ENCODE results near the gene SPR.

SPR gene

GRCh38 chr2:72915320-72915906, 28.2 kb downstream of the SPR start:
- DNase-seq (ENCODE audit: low read depth in 2 of 2, low spot score in 1 of 2), result no peak

GRCh38 chr2:72915907-72916742, 28.9 kb downstream of the SPR start:
- no peak for DNase-seq (ENCODE audit: low read depth in 2 of 2, low spot score in 1 of 2)

DNA sequence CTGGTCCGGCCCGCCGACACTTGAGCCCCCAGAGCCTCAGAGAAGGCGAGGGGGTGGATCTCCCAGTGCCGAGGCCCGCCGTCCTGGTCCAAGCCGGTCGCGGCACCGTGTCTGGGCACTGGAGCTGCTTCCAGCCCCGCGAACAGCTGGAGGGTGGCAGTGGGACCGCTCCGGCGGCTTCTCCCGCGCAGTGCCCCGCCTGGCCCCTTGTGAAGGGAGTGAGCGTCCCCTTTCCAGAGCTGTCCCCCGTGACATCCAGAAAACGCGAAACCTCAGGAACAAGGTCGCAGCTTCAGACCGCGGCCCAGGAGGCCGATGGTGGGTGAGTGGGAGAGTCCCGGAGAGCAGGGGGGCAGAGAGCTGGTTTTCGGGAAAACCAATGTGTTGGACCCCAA, 29.5 kb downstream of the SPR start:
- no peak for DNase-seq (ENCODE audit: low read depth in 2 of 2, low spot score in 1 of 2)

- peak in 1 of 2 donors; percentile 11 for DNase-seq (ENCODE audit: low read depth in 2 of 2, low spot score in 1 of 2)
These were observed 30.1 kb downstream of the SPR start, which contains the start of gene EMX1 for GRCh38 chr2:72917138-72917876. Gene EMX1 (plus strand): TSS chr2:72917519. CDS start chr2:72917853, 334 bp downstream.

DNA sequence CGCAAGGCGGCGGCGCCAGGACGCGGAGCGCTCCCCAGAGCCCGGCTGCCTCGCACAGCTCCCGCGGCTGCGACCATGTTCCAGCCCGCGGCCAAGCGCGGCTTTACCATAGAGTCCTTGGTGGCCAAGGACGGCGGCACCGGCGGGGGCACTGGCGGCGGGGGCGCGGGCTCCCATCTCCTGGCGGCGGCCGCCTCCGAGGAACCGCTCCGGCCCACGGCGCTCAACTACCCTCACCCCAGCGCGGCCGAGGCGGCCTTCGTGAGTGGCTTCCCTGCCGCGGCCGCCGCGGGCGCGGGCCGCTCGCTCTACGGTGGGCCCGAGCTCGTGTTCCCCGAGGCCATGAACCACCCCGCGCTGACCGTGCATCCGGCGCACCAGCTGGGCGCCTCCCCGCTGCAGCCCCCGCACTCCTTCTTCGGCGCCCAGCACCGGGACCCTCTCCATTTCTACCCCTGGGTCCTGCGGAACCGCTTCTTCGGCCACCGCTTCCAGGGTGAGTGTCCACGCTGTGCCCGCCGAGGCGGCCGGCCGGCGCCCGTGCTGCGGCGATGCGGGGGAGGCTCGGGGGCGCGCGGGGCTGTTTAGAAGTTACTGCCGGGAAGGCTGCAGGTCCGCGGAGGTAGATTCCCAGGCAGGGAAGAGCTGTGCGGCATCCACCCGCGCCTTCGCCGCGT, 30.8 kb downstream of the SPR start:
- no peak for DNase-seq (ENCODE audit: low read depth in 2 of 2, low spot score in 1 of 2)

GRCh38 chr2:72919414-72920317, 32.5 kb downstream of the SPR start:
- no peak for DNase-seq (ENCODE audit: low read depth in 2 of 2, low spot score in 1 of 2)

DNA sequence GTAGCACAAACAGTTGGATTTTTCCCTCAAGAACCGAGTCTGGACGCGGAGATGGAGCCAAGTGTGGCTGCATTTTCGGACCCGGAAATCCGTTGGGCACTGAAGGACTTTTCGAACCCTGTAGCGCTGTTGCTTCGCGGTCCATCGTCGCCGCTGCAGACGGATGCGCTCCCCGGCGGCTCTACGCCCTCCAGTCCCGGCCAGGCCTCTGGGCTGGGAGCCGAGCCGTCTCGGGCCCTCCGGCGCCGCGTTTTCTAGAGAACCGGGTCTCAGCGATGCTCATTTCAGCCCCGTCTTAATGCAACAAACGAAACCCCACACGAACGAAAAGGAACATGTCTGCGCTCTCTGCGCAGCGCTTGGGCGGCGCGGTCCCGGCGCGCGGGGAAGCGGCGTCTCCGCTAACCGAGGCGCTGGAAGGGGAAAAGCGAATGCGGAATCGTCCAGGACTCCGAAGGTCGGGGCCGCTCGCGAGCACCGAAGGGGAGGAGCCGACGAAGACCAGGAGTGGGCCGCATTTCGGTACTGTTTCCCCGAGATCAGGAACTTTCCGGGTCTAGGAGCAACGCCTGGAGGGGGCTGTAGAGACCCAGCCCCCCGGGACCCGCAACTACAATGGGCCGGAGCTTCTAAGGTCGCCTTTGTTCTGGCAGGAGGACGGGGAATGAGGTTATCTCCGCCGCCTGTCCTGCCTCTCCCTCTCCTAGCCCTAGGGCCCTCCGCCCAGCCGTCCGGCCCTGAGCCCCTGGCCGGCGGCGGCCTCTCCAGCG, 33.3 kb downstream of the SPR start:
- no peak for DNase-seq (ENCODE audit: low read depth in 2 of 2, low spot score in 1 of 2)

- no peak for DNase-seq (ENCODE audit: low read depth in 2 of 2, low spot score in 1 of 2)
These were observed 34.1 kb downstream of the SPR start for GRCh38 chr2:72921088-72921851.

DNA sequence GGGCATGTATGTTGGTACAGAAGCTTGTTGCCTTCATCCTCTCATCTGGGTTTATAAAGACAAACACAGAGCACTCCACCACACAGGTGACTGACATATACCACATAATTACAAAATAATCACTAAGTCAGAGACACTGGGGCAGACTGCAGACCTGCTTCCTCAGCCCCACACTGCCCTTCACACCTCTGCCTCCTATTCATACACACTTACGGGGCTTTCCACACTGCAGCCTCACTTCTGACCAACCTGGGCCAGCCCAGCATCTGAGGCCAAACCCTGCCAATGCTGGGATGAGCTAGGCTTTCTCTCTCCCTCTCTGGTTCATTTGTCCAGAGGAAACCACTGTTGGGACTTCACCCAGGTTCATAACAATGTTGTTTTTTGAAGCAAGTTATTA, 34.6 kb downstream of the SPR start:
- no peak for DNase-seq (ENCODE audit: low read depth in 2 of 2, low spot score in 1 of 2)

- DNase-seq (ENCODE audit: low read depth in 2 of 2, low spot score in 1 of 2), result no peak
These were observed 36.7 kb downstream of the SPR start for GRCh38 chr2:72923833-72924352.

DNA sequence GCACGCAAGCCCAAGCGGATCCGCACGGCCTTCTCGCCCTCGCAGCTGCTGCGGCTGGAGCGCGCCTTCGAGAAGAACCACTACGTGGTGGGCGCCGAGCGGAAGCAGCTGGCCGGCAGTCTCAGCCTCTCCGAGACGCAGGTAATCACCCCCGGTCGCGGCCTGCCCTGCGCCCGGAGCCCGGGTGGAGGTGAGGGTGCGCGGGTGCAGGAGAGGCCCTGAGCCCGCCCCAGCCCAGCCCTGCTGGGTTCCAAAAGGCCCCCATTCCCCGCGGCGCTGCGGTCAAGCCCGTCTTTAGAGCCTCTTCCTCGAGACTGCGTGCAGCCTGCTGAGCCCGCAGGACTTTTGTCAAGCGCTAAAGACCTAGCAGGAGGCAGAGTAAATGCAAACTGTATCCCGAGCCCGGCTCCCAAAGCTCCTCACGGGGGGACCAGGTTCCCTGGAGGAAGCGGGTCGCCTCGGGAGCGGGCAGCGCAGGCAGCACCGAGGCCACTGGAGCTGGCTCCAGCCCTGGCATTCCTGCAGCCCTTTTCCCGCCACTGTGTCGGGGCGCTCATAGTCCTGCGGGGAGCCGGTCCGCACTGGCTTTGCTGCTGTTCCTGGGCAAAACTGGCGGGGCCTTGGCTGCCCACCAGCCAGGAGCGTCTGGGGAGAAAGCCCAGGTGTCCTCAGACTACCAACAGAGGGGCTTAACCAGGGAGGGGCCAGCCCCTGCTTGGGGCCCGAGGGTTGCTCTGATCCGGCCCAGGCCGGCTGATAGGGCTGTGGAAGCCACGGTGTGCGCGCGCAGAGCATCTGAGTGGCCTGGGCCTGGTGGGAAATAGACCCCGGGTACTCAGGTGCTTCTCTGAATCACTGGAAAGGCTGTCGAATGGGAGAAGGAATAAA, 37.4 kb downstream of the SPR start:
- no peak for DNase-seq (ENCODE audit: low read depth in 2 of 2, low spot score in 1 of 2)

DNA sequence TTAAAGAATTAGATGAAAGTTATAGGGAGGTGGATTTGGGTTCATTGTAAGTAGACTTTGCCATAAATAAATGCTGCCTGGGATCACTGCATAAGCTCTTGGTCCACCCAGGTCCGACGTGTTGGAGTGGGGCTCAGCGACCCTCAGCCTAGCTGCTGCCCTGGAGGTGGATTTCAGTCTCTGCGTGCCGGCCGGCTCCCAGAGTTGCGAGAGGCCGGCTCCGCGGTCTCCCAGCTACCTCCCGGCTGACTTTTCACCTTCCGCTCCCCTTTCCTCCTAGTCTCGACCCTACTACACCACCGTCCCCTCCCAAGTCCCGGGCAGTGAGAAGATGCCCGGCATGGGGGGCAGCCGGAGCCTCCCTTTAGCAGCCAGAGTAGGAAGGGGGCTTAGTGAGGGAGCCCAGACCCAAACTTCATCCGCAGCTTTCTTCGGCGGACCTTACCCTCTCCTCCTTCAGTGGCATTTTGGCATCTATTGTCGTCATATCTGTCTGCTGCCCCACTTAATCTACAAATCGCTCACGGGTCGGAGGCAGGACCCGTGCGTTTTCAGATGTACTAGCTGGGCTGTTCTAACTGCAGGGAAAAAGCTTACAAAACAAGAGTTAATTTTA, 38.2 kb downstream of the SPR start:
- no peak for DNase-seq (ENCODE audit: low read depth in 2 of 2, low spot score in 1 of 2)

- DNase-seq (ENCODE audit: low read depth in 2 of 2, low spot score in 1 of 2), result no peak
These were observed 39.2 kb downstream of the SPR start for GRCh38 chr2:72926368-72926767.

GRCh38 chr2:72926811-72927465, 39.7 kb downstream of the SPR start:
- DNase-seq (ENCODE audit: low read depth in 2 of 2, low spot score in 1 of 2), result no peak

DNA sequence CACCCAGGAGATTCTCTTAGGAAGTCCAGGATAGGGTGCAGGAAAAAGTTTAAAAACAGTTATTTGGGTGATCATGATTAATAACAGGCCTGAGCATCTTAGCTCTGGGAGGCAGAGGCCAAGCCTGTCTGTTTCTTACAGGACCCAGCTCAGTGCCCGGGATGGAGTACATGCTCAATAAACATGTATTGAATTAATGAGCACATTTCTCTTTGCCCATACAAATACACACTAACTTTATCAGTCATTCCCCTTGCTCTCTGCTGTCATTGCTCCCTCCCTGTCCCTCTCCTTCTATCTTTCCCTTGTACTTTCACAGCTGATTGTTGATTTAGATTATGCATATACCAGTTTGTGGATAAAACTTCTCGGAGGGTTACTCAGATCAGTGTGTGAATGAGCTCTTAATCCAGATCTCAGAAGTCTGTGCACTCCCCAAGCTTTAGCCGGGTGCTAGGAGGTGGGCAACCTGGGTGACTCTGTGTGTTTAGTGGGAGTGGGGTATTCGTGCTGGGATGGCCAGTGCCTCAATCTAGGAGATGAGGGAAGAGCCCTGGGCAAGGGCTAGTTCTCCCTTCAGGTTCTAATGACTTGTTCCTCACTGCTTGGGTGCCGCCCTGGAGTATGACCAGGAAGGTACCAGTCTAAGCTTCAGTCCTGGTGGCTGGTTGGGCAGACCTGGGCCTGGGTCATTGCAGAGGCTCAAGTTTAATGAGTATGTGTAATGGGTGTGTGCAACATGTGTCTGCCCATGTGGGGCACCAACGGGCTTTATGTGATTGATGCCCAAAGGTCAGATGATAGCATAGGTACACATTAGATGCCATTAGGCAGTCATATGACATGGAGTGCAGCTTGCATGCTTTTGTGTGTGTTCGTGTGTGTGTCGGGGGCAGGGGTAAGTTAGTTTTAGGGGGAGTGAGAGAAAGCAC, 40.7 kb downstream of the SPR start:
- no peak for DNase-seq (ENCODE audit: low read depth in 2 of 2, low spot score in 1 of 2)

- no peak for DNase-seq (ENCODE audit: low read depth in 2 of 2, low spot score in 1 of 2)
These were observed 41.8 kb downstream of the SPR start for GRCh38 chr2:72929010-72929409.

Data from stimulated activated CD8-positive, alpha-beta memory T cell treated with anti-CD3 and anti-CD28 coated beads, Interleukin-4, amount 100 ng/mL, for 4 hours (primary cell).